ENCODE results near the gene EFR3B. TPM values are rescaled to one million over a fixed set of nuclear protein-coding genes. Genes with fewer than 3 reads are reported as not detected.

Gene EFR3B
- total RNA-seq, 1 donor from 2014 or later, result 11.3 TPM

- DNase-seq (ENCODE audit: low spot score), result no peak
- no peaks in the 10 kb centered on the region for H3K9me3 Mint-ChIP-seq (ENCODE audit: unreplicated experiment)
- H3K27ac Mint-ChIP-seq (ENCODE audit: unreplicated experiment), result no peak overlapping the region
- H3K27me3 Mint-ChIP-seq (ENCODE audit: unreplicated experiment), result peaks cover 4% of the 10 kb centered on the region
- no peak for TF ChIP-seq CTCF (IDR thresholded peaks at IDR 0.05; ENCODE audit: unreplicated experiment)
- H3K4me3 Mint-ChIP-seq (ENCODE audit: unreplicated experiment), result peak overlapping the region; percentile 26
- peaks cover 15% of the 10 kb centered on the region for H3K4me1 Mint-ChIP-seq (ENCODE audit: unreplicated experiment)
- H3K36me3 Mint-ChIP-seq (ENCODE audit: low read depth, unreplicated experiment), result peaks cover 4% of the 10 kb centered on the region
These were observed 88.1 kb downstream of the EFR3B start for GRCh38 chr2:25129901-25130520.

- no peak for DNase-seq (ENCODE audit: low spot score)
- Mint-ChIP-seq H3K27ac (ENCODE audit: unreplicated experiment) (no peak overlapping the region), H3K27me3 (ENCODE audit: unreplicated experiment) (peaks cover 4% of the 10 kb centered on the region), H3K9me3 (ENCODE audit: unreplicated experiment) (no peaks in the 10 kb centered on the region), H3K36me3 (ENCODE audit: low read depth, unreplicated experiment) (peaks cover 7% of the 10 kb centered on the region), H3K4me3 (ENCODE audit: unreplicated experiment) (peak overlapping the region; percentile 51), H3K4me1 (ENCODE audit: unreplicated experiment) (peaks cover 15% of the 10 kb centered on the region)
- TF ChIP-seq CTCF (IDR thresholded peaks at IDR 0.05; ENCODE audit: unreplicated experiment), result no peak
These were observed 89.3 kb downstream of the EFR3B start for GRCh38 chr2:25131253-25131566.

GRCh38 chr2:25131567-25132298, 89.9 kb downstream of the EFR3B start:
- no peaks in the 10 kb centered on the region for H3K9me3 Mint-ChIP-seq (ENCODE audit: unreplicated experiment)
- peaks cover 4% of the 10 kb centered on the region for H3K27me3 Mint-ChIP-seq (ENCODE audit: unreplicated experiment)
- H3K27ac Mint-ChIP-seq (ENCODE audit: unreplicated experiment), result no peak overlapping the region
- no peak for TF ChIP-seq CTCF (IDR thresholded peaks at IDR 0.05; ENCODE audit: unreplicated experiment)
- H3K4me1 Mint-ChIP-seq (ENCODE audit: unreplicated experiment), result peaks cover 15% of the 10 kb centered on the region
- DNase-seq (ENCODE audit: low spot score), result peak; percentile 53
- peaks cover 7% of the 10 kb centered on the region for H3K36me3 Mint-ChIP-seq (ENCODE audit: low read depth, unreplicated experiment)
- H3K4me3 Mint-ChIP-seq (ENCODE audit: unreplicated experiment), result peak overlapping the region; percentile 51

DNA sequence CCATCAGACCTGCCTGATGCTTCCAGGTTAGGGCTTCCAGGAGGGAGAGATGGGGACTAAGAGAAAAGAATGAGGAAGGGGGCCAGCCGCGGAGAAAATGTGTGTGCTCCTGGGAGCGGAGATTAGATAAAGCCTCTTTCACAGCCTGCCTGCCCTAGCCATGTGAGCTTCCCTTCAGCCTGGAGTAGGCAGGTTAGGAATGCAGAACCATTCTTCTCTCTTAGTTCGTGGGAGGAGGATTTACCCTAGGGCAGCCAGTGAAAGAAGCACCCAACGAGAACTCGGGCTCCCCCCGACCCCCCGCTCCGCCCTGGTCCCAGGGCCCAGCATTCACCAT, 90.4 kb downstream of the EFR3B start:
- DNase-seq (ENCODE audit: low spot score), result no peak

More for the DNA sequence above, 90.4 kb downstream of the EFR3B start:
- H3K27me3 Mint-ChIP-seq (ENCODE audit: unreplicated experiment), result peaks cover 4% of the 10 kb centered on the region
- H3K36me3 Mint-ChIP-seq (ENCODE audit: low read depth, unreplicated experiment), result peaks cover 10% of the 10 kb centered on the region
- H3K4me1 Mint-ChIP-seq (ENCODE audit: unreplicated experiment), result peaks cover 15% of the 10 kb centered on the region
- H3K9me3 Mint-ChIP-seq (ENCODE audit: unreplicated experiment), result no peaks in the 10 kb centered on the region
- H3K27ac Mint-ChIP-seq (ENCODE audit: unreplicated experiment), result no peak overlapping the region
- no peak for TF ChIP-seq CTCF (IDR thresholded peaks at IDR 0.05; ENCODE audit: unreplicated experiment)
- H3K4me3 Mint-ChIP-seq (ENCODE audit: unreplicated experiment), result no peak overlapping the region

Measured in endothelial cell (in vitro differentiated cells).